Measurements from ENCODE around the gene ALDOB.

GRCh38 chr9:101437806-101438232, 2.2 kb upstream of the ALDOB start:
- no peak for TF ChIP-seq POLR2A (IDR thresholded peaks at IDR 0.05)
- TF ChIP-seq, protein P1, sequence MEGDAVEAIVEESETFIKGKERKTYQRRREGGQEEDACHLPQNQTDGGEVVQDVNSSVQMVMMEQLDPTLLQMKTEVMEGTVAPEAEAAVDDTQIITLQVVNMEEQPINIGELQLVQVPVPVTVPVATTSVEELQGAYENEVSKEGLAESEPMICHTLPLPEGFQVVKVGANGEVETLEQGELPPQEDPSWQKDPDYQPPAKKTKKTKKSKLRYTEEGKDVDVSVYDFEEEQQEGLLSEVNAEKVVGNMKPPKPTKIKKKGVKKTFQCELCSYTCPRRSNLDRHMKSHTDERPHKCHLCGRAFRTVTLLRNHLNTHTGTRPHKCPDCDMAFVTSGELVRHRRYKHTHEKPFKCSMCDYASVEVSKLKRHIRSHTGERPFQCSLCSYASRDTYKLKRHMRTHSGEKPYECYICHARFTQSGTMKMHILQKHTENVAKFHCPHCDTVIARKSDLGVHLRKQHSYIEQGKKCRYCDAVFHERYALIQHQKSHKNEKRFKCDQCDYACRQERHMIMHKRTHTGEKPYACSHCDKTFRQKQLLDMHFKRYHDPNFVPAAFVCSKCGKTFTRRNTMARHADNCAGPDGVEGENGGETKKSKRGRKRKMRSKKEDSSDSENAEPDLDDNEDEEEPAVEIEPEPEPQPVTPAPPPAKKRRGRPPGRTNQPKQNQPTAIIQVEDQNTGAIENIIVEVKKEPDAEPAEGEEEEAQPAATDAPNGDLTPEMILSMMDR (IDR thresholded peaks at IDR 0.05), result no peak
